Inflammatory macrophage (primary cell): ENCODE results near the gene CTTNBP2.

Experiments
- DNase-seq, 2 donors: peaks; one replicate each; pipeline ENCODE4 v3.0.0-alpha.2; 2020 to 2022

CTTNBP2 gene

GRCh38 chr7:117871778-117872538 is 1.3 kb downstream of the CTTNBP2 start:
- DNase-seq, result no peak

DNA sequence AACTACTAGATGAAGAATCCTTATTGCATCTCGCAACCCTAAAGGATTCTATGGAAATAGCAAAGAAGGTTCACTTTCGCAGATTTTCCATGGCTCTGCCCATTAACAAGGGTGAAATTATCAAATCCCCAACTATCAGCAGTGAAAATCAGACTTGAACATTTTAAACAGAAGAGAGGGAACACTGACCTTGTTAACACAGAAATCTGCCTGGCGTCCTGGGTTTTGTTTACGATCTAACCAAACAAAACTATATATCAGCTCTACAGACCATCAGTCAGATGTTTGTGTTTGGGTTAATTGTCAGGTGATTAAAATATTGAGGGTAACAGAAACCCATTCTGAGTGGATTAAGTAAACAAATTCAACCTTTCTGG is 1.9 kb downstream of the CTTNBP2 start:
- no peak for DNase-seq

- no peak for DNase-seq
These were observed 2.7 kb downstream of the CTTNBP2 start for GRCh38 chr7:117870448-117871130.

DNA sequence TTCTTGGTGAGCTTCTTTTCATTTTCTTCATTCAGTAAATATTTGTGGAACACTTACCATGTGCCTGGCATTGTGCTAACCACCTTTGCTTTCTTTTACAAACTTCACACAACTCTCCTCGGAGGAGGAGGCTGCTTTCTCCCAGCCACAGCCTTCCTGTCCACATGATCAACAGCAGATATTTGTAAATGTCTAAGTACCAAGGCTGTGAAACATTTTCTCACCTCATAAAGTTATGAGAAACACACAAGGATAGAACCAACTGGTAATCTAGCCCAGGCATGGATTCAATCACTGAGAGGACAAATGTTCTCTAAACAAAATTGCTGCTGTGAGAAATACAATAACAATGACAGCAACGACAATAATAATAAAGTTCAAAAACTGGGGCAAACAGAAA is 3.9 kb downstream of the CTTNBP2 start:
- no peak for DNase-seq

- DNase-seq, result no peak
These were observed 9.6 kb downstream of the CTTNBP2 start for GRCh38 chr7:117863618-117864017.

DNA sequence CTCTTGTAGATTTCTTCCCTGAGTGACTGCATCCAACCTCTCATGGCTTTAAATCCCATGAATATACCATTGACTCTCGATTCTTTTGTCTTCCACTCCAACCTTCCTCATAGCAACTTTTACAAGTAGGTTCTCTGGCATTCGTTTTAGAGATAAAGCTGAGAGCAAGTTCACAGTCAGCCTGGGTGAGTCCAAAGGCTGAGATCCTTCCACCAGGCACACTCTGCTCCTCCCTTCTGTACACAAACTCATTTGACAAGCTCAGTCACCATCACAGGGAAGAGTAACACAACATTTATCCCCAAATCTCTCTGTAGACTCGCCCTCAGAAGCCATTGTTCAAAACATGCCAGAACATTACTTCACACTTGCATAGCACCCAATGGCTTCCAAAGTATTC is 10.9 kb downstream of the CTTNBP2 start:
- DNase-seq, result no peak

DNA sequence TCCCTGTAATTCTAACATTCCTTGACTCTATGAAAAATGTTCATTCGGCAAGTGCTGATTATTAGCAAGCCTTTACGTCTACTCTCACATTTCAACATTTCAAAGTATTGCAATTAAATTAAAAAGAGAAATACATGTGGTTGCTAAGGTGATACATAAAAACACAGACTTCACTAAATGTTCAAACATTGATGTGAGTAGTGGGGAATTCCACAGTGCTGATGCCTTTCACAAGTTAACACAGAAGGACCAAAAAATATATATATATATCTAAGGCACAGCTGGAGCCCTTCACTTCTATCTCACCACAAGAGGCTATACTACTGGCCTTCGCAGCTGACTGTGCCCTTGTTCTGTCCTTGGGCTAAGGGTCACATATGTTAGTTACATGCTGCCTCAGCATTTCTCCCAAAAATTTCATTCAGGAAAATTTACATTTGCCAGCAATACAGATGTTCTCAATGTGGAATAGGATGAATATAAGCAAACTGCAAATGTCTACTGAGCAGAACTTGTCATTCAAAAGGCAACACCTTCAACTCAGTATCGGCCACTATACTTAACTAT is 13.9 kb downstream of the CTTNBP2 start:
- DNase-seq, result no peak

- DNase-seq, result no peak
These were observed 14.5 kb downstream of the CTTNBP2 start for GRCh38 chr7:117858712-117859111.

DNA sequence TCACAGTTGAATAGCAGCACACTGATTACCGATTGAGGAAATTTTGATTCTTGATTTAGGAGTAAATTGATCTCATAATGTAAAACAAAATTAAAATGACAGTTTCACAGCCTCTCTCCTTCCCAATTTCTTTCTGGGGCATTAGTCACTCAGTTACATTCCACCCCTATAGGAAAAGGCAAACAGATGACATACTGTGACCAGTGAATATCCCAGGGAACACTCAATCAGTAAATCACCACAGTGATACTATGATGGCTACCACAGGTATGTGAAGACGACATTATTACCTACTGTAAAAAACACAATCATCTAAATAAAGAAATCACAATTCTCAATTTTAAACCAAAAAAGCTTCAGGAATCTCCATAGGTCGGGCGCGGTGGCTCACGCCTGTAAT is 15.5 kb downstream of the CTTNBP2 start:
- DNase-seq, result no peak

DNA sequence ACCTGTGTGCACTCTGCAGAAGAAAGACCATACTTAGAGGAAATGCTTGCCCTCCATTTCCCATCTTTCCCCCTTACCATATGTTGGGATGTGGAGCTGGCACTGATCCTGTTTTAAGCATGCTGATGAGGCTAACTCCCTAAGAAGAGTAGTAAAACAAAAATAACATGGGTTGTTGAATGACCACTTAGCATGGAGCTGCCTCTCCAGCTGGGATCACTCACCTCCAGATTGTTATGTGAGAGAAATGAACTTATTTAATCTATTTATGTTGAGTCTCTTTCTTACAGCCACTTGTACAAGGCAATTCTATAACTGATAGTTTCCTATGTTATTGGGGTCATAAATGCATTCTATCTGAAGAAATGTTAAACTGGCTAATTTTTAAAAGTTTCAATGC is 17.0 kb downstream of the CTTNBP2 start:
- no peak for DNase-seq

DNA sequence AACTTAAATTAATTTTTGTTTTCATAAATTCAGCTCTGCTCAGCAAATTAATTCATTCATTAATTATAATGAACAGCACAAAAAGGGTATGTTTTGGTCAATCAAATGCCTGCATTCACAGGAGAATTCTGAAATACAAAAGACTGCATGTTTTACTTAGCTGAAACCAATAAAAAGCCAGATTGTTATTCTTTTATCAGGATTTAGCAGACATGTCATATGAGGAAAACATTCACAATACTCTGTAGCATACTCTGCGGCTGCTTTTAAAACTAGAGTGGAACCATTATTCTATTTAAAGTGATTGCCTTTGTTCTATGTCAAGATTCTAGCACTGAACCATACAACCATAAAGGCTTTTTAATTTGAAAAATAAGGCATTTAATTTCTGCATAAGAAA is 19.1 kb downstream of the CTTNBP2 start:
- DNase-seq, result no peak

DNA sequence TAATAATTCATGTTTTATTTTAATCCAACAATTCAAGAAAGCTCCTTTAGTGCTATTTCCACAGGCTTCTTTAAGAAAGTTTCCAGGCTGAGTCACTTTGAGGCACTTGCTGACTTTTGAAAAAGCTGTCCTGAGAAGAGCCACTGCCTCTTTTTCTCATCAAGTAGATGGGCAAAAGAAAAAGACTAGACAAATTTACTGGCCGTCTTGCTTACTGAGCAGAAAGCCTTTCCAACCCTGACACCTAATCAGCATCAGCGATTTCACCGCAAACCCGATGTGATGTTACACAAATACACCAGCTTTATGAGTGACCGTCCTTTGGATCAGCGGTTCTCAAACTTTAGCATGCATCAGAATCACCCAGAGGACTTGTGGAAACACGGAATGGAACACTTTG is 24.3 kb downstream of the CTTNBP2 start:
- DNase-seq, result no peak

GRCh38 chr7:117844678-117845077 is 28.6 kb downstream of the CTTNBP2 start:
- DNase-seq, result no peak

DNA sequence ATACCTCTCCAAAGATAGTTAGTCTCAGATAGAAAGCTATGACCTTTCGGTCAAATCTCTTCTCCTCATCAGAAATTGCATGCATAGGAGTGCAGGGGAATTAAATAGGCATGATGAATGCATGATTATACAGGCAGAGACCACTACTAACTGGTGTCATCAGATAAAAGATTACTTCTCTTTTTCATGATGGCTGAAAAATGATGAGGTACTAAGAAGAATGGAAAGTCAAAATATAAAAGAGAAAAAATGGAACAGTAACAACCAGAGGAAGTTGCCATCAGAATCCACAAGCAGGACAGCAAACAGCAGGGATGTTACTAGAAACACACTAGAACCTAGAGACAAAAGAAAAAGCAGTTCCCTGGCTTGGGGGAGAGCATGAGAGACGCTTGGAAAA is 31.6 kb downstream of the CTTNBP2 start:
- DNase-seq, result no peak

GRCh38 chr7:117841011-117841410 is 32.2 kb downstream of the CTTNBP2 start:
- no peak for DNase-seq

DNA sequence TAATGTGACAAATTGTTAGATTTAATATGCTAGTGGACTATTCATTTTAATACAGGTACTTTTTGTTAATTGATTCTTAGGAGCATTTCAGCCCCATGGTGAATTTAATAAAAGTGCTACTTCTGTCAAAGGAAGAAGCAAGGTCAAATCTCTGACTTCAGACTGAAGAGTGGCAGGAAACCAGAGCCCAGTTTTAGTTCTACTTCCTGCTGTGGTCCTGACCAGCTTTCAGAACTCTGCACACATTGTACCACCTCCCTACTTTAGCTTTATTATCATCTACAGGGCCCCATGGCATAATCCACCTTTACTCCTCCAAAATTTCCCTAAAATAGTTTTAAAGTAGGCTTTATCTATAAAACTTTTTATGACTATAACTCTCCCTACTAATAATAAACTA is 33.7 kb downstream of the CTTNBP2 start:
- DNase-seq, result no peak

GRCh38 chr7:117837841-117838240 is 35.4 kb downstream of the CTTNBP2 start:
- DNase-seq, result no peak

GRCh38 chr7:117835016-117835664 is 38.1 kb downstream of the CTTNBP2 start:
- no peak for DNase-seq

DNA sequence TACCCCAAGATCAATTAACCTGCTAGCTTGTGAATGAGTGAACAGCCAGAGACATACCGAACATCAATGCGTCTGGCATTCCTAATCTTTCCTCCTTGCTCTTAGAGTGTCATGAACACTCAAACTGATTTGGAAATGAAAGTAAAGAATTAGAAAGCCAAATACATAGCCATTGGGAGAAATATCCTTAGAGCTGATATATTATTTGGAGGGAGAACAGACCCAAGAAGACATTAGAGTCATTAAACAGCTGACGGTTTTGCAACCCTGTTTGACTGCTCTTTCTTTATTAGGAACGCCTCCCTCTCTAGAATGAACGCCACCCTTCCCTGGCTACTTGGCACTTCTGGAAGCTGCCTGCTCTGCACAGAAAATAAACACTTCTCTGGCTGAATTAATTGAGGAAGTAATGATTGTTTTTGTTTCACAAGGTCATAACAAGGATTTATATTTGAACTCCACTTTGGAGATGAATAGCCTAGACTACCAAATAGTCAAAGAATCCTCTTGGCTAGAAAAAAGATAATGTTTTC is 42.8 kb downstream of the CTTNBP2 start:
- DNase-seq, result peak; percentile 5 to 32

DNA sequence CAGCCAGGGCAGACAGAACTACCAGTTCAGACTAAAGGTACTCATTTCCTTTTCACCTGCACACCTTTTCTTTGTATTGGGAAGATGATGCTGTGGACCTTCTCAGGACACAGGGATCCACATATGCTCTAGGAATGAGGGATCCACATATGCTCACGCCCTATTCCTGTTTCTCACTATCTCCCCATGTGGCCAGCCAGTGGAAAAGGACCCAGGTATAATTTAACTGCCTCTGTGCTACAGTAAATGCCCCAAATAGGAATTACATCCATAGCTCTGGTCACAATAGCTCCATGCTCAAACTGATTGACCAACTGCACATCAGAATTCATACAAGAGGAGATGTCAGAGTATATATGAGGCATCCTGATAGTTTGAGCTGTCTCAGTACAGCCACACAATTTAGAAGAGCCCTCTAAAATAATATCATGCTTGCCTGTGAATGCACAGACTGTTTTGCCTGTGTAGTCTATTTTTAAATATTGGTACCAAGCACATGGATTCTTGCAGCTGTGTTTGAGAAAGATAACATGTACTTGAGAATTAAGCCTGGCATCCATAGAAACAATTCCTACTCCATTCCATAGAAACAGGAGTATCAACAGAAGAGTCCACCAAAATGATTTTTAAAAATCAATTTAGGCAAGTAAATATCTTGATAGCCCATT is 43.7 kb downstream of the CTTNBP2 start:
- no peak for DNase-seq

- no peak for DNase-seq
These were observed 44.4 kb downstream of the CTTNBP2 start for GRCh38 chr7:117828825-117829224.

GRCh38 chr7:117827862-117828261 is 45.4 kb downstream of the CTTNBP2 start:
- DNase-seq, result no peak

GRCh38 chr7:117825132-117825531 is 48.1 kb downstream of the CTTNBP2 start:
- no peak for DNase-seq
